HepG2 (cell line): ENCODE data around the gene SMIM13. TPM values are rescaled to one million over a fixed set of nuclear protein-coding genes. Genes with fewer than 3 reads are reported as not detected.

Experiments
- BHLHE40 ChIP-seq: IDR thresholded peaks from 2 replicates; pipeline ENCODE4 v1.6.1; 2011; ENCODE audit warnings: low read length, improper control_type of control experiment
- CAMTA2 ChIP-seq: sonication (generic); formaldehyde crosslinking; IDR thresholded peaks from 2 replicates; pipeline ENCODE4 v1.4.0; 2020; ENCODE audit warnings: mild to moderate bottlenecking, missing genetic modification reagents, borderline replicate concordance
- CBFB ChIP-seq: sonication (generic); formaldehyde crosslinking; IDR thresholded peaks from 2 replicates; pipeline ENCODE4 v1.4.0; 2020; ENCODE audit warnings: missing genetic modification reagents
- DPF2 ChIP-seq: sonication (generic); formaldehyde crosslinking; IDR thresholded peaks from 2 replicates; pipeline ENCODE4 v1.4.0; 2020; ENCODE audit warnings: mild to moderate bottlenecking, low read depth, missing genetic modification reagents, borderline replicate concordance
- GPBP1L1 ChIP-seq: sonication (generic); formaldehyde crosslinking; IDR thresholded peaks from 2 replicates; pipeline ENCODE4 v1.5.0; 2020; ENCODE audit warnings: mild to moderate bottlenecking, missing genetic modification reagents
- MAFF ChIP-seq: IDR thresholded peaks from 2 replicates; pipeline ENCODE4 v1.6.1; 2011; ENCODE audit warnings: low read depth, low read length, improper control_type of control experiment
- REST ChIP-seq, 2 experiments: IDR thresholded peaks; 2 replicates each; pipeline ENCODE4 v1.6.1; 2011 to 2012; ENCODE audit warnings: low read length in 2 of 2, borderline replicate concordance in 1 of 2, low read depth in 1 of 2, mild to moderate bottlenecking in 1 of 2, moderate library complexity in 1 of 2
- SCMH1 ChIP-seq: sonication (generic); formaldehyde crosslinking; IDR thresholded peaks from 2 replicates; pipeline ENCODE4 v1.9.0; 2021; ENCODE audit warnings: missing genetic modification reagents, mild to moderate bottlenecking, borderline replicate concordance
- TCF7 ChIP-seq: sonication (generic); IDR thresholded peaks from 2 replicates; pipeline ENCODE4 v1.6.1; 2016; ENCODE audit warnings: antibody characterized with exemption, low read depth
- ZNF710 ChIP-seq: sonication (generic); formaldehyde crosslinking; IDR thresholded peaks from 2 replicates; pipeline ENCODE4 v1.5.0; 2020; ENCODE audit warnings: mild to moderate bottlenecking, missing genetic modification reagents, borderline replicate concordance
- ZNF724P ChIP-seq: sonication (generic); formaldehyde crosslinking; IDR thresholded peaks from 2 replicates; pipeline ENCODE4 v1.8.0; 2022; ENCODE audit warnings: missing genetic modification reagents, borderline replicate concordance
- ZNF800 ChIP-seq: sonication (generic); formaldehyde crosslinking; IDR thresholded peaks from 2 replicates; pipeline ENCODE4 v1.4.0; 2020; ENCODE audit warnings: missing genetic modification reagents
- ZNF891 ChIP-seq: sonication (generic); formaldehyde crosslinking; IDR thresholded peaks from 2 replicates; pipeline ENCODE4 v1.5.0; 2020; ENCODE audit warnings: mild to moderate bottlenecking, missing genetic modification reagents
- polyA plus RNA-seq, 8 experiments: library from polyadenylated mRNA; depleted of rRNA in 3 of 8; stranded (reverse) in 7 of 8; unstranded in 1 of 8; fragments of >200 nt; fragmentation: Illumina TruSeq in 4 of 8; extraction: Trizol in 4 of 8; gene quantifications; 2 replicates each; pipeline versions ENCODE4 v1.2.1 to v1.2.3, GENCODE V29; 2011 to 2016; ENCODE audit warnings: low read depth in 4 of 8, missing spikeins in 1 of 8, mixed read lengths in 1 of 8; ENCODE audit not compliant: insufficient read depth in 1 of 8
- total RNA-seq, 5 experiments: library from RNA; depleted of rRNA; stranded (reverse); fragments of >200 nt; fragmentation: Illumina TruSeq; extraction: Trizol; gene quantifications; 2 replicates each; pipeline ENCODE4 v1.2.3, GENCODE V29; 2016; ENCODE audit warnings: low read depth in 1 of 5

Gene SMIM13
- total and polyA plus RNA-seq, 2 of the 13 experiments (the other 11 are each of a cell fraction or from before 2014, with no cell fraction given), result 2.7 to 10.2 TPM

- TF ChIP-seq ZNF724P, result no peak; the same call in 1 of the 2 replicates
- TF ChIP-seq REST (IDR thresholded peaks at IDR 0.05; ENCODE audit: borderline replicate concordance in 1 of 2, low read depth in 1 of 2, low read length in 2 of 2), result no peak
- TF ChIP-seq BHLHE40, result no peak
- no peak for TF ChIP-seq GPBP1L1 (CRISPR knock-in tag)
- TF ChIP-seq CAMTA2 (CRISPR knock-in tag), result no peak
- TF ChIP-seq ZNF891 (CRISPR knock-in tag), result peak; percentile 60; the same call in 1 of the 2 replicates
- no peak for TF ChIP-seq ZNF800
- peak; percentile 21; the same call in 1 of the 2 replicates for TF ChIP-seq DPF2 (CRISPR knock-in tag)
- TF ChIP-seq TCF7, result no peak
- no peak for TF ChIP-seq MAFF
- TF ChIP-seq ZNF710 (CRISPR knock-in tag), result 0 out of 2 replicates have a peak, but pooled peaks have one; percentile 28
- no peak for TF ChIP-seq SCMH1 (CRISPR knock-in tag)
- no peak for TF ChIP-seq CBFB (CRISPR knock-in tag)
Measured at GRCh38 chr6:11164717-11165646, 71.3 kb downstream of the SMIM13 start (continued).
